HG03108 (cell line): Measurements from ENCODE around the gene GOSR2.

ENCODE experiments used
- ATAC-seq: cut with Tn5 transposase; IDR thresholded peaks from one replicate; pipeline ENCODE4 v1.9.1; 2021; ENCODE audit warnings: moderate library complexity; ENCODE audit not compliant: unreplicated experiment

GOSR2 gene

DNA sequence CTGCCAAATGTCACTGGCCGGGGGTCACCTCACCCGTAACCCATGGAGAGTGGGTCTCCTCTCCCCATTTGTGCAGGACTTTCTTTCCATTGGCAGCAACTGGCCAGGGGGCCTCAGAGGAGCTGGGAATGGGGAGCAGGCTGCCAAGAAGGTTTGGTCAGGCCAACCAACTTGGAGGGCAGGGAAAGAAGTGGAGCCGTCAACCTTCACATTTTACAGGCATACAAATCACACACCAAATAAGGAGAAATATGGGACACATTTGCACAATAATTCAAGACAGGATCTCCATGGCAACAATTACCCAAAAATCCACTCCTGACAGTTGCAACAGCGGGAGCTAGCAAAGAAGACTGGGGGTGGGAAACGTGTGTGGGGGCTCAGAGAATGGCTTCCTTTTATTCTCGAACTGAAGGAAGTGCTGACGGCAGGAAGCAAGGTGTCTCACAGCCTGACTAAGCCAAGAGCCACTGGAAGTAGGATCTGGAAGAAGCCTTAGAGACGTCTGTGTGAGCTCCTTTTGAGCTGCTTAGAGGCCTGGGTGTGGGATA lies 35.2 kb downstream of the GOSR2 start:
- no peak for ATAC-seq

DNA sequence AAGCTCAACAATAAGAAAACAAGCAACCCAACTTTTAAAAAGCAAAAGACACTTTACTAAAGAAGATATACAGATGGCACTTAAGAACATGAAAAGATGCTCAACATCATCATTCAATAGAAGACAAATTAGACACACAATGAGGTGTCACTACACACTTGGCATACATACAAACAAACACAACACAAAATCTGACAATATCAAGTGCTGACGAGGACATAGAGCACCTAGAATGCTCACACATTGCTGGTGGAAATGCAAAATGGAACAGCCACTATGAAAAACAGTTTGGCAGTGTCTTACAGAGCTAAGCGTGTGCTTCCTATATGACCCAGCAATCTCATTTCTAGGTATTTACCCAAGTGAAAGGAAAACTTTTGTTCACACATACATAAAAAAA lies 37.2 kb downstream of the GOSR2 start:
- ATAC-seq: no peak

DNA sequence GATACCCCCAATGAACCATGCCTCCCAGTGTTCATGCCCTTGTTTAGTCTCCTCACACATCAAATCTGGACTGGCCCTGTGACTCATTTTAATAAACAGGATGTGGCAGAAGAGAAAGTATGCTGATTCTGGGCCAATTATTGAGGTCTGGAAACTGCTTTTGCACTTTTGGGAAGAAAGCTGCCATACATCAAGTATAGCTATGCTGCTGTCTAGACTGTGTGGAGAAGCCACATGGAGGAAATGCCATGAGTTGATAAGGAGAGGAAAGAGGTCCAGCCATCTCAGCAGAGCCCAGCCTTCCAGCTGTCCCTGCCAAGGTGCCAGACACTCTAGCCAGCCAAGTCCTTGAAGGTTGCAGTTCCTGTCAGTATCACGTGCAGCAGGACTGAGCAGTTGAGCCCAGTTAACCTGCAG lies 39.4 kb downstream of the GOSR2 start:
- no peak for ATAC-seq

DNA sequence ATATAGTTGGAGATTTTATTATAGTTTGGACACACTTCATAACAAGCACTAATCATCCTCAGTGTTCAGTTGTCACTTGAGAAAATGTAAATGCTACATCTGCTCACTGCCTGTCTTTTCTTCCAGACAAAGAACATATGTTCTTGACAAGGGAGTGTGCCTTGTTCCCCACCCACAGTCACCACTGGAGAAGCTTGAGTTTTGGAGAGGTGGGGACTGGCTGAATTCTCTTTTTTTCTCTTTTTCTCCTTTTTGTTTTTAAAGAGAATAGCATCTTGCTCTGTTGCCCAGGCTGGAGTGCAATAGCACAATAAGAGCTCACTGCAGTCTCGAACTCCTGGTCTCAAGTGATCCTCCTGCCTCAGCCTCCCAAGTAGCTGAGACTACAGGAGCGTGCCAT lies 40.6 kb downstream of the GOSR2 start:
- ATAC-seq: no peak

DNA sequence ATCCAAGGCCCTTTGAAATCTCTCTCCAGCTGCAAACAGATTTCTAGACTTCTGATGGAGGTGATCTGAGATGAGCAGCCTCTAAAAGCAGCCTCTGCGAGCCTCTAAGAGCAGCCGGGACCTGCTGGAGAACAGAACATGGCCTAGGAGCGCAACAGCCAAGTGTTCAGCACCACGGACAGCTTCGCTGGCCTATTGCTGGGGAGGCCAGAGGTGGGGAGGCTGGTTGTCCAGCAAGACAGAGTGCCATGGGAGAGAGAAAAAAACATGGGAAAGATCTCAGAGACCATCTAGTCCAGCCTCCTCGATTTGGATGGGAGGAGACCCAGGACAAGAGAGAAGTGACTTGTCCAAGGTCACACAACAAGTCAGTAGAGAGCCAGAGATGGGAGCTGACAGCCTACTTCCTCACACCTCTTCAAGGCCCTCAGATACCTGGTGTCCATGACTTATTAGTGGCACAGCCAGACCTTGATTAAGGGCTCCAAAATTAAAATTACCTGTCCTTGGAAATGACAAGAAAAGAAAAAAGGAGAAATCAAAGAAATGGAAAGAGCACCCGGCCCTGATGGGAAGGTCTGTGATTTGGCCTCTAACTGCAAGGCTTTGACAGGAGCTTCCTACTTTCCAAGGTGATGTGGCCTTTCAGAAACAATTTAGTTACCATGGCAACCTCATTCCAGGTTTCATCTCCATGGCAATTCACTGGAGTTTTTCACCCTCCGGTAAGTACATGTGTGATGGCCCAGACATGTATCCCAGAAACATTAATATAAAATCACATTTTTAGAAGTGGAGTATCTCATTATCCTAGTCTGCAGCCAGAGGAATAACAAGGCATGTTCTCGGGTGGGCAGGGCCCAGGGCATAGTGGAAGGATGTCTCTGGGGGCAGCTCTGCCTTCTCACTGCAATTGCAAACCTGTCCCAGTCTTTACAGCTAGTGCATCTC lies 41.6 kb downstream of the GOSR2 start:
- ATAC-seq: no peak

DNA sequence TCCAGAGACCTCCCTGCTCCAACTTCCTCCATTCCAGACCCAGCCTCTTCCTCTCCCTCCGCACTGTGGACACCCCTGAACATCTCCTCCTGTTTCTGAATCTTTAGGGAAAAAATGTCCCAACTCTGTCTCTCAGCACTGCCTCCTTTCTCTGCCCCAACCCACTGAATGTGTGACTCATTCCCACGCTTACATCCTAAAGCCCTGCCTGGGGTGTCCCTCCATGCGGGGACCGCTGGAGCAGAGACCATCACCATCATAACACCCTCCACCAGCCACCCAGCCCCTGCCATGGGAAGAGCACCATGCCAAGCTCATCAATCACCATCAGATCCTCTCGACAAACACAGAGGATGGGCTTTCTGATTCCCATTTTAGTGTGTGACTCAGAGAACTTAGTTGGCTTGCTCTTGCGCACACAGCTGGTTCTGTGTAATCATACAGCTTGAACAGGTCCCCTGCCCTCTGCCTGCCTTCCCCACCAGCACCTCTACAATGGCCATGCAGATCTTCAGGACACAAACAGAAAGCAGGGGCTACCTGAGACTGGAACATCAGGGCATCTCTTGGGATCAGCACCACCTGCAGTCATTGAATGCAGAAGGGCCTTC lies 45.4 kb downstream of the GOSR2 start:
- ATAC-seq: no peak

DNA sequence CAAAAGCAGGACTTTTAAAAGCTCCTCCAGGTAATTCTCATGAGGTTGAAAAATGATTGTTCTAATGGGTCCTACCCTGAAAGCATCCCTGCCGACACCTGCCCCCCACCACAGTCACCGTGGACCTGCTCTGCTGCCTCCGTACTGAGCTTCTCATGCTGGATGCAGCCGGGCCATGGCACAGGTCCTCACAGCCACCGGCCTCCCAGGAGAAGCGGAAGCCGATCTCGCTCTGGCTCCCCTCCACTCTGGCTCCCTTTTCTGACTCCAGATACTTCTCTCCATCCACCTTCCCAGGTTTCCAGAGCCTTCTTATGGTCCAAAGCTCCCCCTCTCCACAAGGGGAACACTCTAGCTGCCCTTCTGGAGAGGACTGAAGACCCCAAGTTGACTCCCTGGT lies 45.9 kb downstream of the GOSR2 start:
- no peak for ATAC-seq

DNA sequence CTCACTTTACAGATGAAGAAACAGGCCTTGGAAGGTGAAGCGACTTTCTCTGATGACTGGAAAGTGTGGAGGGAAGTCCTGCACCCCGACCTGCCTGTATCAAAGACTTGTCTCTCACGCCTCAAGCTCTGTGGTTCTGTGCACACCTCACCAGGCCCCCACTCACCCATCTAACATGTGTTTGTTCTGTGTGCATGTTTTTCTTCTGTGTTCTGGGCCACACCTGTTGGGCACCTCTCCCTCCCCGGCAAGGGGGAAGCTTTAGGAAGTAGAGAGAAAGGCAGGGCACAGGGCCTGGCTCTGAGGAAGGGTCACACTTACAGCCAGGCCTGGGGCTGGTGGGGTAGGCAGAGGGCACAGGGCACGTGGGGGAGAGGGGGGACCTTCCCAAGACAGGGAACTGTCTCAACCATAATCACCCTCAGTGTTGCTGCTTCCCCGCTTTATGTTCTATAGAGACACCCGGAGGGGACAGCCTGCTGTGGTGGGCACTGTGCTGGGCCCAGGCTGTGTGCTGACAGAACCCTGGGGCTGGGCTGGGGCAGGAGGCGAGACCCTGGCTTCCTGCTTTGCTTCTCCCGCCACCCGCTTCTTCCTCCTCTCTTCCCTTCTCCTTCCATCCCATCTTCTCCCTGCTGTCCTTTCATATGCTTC lies 48.8 kb downstream of the GOSR2 start:
- ATAC-seq: no peak

DNA sequence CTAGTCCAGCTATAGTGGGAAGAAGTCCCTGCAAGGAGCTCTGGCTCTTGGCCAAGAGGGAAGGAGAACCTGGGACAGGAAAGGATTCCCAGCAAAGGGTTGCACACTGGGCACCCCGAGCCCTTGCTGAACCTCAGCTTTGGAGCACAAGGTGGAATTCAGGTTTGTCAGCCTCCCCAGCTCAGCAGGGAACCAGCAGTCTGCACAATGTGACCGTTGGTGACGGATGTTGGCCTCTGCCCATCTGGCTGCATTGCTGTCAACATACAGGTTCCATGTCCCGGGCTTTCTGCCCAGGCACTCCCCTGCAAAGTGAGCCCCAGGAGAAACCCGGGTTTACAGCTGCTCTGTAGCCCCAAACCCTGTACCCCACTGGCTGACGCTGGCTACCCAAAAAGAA lies 49.4 kb downstream of the GOSR2 start:
- no peak for ATAC-seq

DNA sequence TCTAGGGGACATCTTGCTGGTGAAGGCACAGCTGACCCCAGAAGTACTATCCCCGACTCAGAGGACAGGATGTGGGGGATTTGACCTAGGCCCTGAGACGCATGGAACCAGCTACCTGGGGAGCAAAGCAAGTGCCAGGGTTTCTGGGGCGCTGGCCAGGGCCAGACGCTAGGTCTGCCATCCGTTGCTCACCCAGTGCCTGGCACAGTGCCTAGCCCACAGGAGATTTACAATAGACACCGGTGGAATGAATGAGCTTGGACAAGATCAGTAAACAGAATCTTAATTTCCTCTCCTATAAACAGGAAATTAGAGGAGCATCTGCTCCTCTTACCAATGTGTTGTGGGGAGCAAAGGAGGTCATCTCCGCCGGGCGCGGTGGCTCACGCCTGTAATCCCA lies 51.1 kb downstream of the GOSR2 start:
- ATAC-seq: no peak

DNA sequence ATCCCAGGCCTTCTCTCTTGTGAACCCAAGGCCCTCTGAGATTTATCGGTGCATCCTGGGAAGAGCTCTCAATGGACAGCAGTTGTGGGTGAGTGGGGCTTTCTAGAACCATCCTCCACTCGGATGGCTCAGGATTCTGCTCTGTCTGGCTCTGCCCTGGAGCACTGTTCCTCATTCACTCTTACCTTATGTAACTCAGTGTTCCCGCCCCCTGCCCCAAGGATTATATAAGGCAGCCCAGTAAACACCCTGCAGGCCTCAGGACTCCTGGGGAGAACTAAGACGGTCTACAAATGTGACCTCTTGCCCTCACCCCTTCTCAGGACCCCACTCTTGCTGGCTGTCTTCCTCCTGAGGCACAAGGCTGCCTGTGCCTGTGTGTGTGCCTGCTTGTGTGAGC lies 52.3 kb downstream of the GOSR2 start:
- ATAC-seq: no peak

DNA sequence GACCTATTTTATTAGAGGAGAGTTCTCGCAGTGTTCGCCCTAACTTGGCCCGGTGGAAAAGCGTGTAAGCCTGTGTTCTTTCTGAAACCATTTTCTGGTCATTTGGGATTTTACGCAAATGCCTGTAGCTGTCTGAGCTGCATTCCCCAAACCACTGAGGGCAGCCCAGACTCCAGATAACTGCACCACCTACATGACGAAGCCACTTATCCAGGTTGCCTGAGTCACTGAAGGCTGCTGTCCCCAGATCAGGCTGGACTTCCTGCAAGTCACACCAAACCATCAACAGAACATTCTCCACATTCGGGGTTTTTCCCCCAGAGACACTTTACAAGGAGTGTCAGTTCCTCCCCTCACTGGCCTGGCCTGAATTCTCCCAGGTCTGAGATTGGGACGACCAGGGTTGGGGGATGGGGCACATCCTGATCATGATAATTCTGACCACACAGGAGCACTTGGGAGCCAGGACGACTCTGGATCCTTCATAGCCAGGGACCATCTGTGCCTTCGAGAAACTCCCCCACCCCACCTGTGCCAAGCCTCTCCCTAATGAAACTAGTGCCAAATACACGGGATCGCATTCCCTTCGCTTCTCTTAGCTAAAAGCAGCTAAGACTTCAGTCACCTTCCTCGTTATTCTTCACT lies 53.8 kb downstream of the GOSR2 start:
- ATAC-seq: no peak

DNA sequence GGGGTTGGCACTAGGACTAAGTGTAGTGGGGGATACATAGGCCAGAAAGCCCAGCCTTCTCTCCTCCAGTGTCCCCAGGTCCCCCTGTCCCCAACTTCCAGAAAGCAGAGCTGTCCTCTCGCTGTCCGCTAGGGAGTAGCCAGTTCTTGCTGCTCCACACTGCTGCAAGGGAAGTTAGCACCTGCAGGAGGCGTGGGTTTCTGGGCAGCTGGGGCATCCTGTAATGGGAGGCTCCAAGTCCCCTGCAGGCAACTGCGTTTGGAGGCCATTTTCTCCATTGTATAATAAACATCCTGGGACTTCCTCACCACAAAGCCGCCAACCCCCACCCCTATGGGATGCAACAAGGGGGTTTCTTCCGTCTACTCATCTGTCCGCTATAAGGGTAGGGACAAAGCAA lies 54.4 kb downstream of the GOSR2 start:
- no peak for ATAC-seq

DNA sequence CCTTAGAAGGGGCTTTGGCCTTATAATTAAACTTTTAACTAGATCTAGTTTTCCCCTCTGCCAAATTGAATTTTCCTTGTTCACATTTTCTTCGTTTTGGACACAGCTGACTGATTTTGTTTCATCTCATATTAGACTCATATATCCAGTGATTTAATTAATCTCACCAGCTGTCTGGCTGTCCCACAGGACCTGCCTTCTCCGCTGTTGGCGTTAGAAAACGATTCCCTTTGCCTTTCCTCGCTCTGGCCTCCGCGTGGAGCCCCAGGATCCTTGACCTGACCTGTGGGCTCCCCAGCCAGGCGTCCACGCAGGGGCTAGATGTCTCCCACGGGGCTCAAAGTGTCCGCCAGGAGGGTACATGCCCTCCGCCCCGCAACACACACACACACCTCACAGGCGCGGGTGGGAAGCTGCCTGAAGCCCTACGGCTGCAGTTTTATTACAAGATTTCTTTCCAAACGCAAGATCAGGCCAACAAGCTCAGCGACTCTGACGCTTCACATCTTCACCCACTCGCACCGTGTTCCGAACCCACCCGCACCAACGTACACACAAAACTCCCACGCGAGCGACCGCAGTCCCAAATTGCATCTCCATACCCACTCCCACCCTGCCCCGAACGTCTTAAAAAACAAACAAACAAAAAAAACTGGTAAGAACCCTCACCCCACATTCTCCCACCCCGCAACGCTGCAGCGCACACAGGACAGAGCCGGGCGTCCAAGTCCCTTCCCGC lies 55.0 kb downstream of the GOSR2 start:
- ATAC-seq: no peak

DNA sequence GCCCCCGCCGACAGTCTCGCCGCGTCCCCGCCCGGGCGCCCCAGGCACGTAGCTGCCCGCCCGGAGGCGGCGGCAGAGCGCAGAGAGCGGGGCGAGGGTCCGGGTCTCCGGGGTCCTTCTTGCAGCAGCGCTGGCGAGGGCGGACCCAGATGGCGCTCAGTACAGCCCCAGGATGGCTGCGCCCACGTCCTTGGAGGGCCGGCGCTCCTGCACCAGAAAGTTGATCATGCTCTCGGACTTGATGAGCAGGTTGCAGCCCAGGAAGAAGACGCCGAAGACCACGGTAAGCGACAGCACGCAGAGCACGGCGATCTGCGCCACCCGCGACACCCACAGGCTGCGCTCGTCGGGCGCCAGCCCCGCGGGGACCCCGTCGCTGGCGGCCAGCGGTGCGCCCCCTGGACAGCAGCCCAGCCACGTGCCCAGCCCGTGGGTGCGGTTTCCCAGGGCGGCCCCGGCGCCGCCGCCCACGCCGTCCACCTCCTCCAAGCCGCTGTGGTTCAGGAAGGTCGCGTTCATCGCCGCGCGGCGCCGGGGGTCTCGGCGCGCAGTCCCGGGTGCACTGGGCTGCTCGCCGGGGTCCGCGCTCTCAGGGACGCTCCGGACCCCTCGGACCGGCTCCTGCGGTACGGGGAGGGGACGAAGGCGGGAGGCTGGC lies 55.7 kb downstream of the GOSR2 start:
- ATAC-seq: no peak

DNA sequence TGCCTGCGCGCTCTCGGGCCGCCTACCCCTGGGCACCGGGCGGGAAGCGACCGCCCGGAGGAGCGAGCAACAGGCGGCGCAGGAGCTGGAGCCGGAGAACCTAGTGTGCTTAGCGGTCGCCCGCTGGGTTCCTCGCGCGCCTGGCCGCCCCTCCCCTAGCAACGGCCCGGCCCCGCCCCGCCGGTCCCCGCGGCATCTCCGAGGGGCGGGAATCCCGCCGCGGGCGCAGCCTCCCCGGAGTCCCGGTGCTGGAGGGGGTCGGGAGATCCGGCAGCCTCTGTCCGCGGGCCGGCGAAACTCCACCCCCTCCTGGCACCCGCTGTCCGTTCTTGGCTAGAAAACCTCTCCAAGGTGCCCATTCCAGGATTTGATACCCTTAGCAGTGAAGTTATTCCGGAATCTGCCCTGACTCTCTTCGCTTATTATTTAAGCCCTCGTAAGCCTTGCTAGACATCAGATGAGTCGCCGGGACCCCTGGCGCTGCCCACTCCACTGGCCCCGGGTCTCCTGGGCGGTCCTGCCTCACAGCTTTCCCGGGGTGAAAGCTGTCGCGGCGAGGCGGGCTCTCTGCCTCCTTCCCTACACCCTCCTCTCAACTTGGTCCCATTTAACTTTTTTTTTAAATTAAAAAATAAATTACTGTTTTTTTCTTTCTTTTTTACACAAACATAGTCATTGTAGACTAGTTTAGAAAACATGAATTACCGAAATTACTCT lies 56.3 kb downstream of the GOSR2 start, which contains the start of gene RPRML:
TSS of gene RPRML (minus strand) at position 107 of the 717 bp plus-strand sequence. CDS start 246 bp downstream, outside the sequence.
- ATAC-seq: no peak

DNA sequence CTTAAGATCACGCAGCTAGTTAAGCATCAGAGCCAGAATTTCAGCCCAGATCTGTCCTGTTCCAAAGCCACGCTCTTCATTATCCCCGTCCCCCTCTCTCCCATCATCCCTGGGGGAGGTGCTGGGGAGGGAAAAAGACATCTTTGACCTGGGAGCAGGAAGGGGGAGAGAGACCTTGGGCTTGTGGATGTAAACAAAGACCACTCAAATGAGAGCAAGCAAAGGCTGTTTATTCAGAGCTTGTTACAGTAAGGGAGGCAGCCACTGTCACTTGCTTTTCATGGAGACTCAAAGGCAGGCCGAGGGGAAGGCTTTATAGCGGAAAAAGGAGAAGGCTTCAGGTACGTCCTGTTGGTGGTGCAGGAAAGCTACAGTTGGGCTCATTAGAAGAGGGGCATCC lies 59.6 kb downstream of the GOSR2 start:
- no peak for ATAC-seq

DNA sequence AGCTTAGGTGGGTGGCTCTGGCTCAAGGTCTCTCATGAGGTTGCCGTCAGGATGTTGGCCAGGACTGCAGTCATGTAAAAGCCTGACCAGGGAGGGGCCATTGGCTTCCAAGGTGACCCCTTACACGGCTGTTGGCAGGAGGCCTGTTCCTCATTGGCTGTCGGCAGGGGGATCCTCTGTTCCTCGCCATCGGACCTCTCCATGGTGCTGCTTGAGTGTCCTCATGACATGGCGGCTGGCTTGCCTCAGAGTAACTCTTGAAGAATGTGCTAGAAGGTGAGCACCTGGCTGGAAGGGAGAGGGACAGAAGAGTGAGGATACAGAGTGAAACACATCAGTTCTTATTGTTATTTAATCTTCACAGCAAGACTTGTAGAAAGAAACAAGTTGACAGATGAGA lies 60.8 kb downstream of the GOSR2 start:
- ATAC-seq: no peak

DNA sequence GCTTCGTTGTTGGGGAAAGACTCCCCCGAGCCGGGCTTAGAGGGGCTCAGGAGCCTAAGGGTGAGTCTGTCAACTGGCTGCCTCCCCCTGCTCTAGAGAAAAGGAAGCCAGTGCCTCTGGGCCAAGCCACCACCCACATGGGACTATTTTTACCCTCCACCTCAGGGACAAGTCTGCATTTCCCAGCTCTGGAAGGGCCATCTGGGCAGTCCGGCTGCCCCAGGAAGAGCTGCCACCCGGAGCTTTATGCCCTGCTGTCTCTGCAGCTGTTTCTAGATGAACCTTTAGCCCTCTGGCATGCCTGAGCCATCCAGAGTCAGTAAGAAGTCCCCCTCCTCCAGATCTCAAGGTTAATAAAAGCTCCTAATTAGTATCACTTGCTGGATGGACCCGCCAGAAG lies 61.4 kb downstream of the GOSR2 start:
- ATAC-seq: no peak
